HepG2 (cell line): Measurements from ENCODE around the gene IL17RC. TPM values are rescaled to one million over a fixed set of nuclear protein-coding genes. Genes with fewer than 3 reads are reported as not detected.

Experiments used
- ATAC-seq: fragments of 200-7000 bp; cut with Tn5 transposase; 3 replicates; pipeline ENCODE4 v1.9.1; 2020; ENCODE audit warnings: mild to moderate bottlenecking, moderate library complexity
- BruUV-seq: library from RNA; stranded (reverse); fragments of 400-500 nt; replicated peaks from 2 replicates; lab custom pipeline; 2021; lab: Mats Ljungman, UMichigan
- CTCF ChIA-PET: fragments of 300-600 bp; formaldehyde crosslinking; extraction: SDS; loops from one replicate; lab custom pipeline; 2021; ENCODE audit warnings: low total read pairs, inconsistent platforms, low intra/inter-chr PET ratio; lab: Yijun Ruan, JAX
- POLR2A ChIA-PET: fragments of 350-600 bp; sonication (Branson Sonifier 250); formaldehyde crosslinking; loops from one replicate; lab custom pipeline; 2020; ENCODE audit warnings: antibody characterized with exemption, inconsistent platforms; lab: Yijun Ruan, JAX
- DNase-seq: peaks from one replicate; pipeline ENCODE4 v3.0.0-alpha.2; 2015; ENCODE audit warnings: low spot score
- FAIRE-seq: peaks from 3 replicates; lab custom pipeline; 2011; peaks lifted over from hg19 to GRCh38; lab: Jason Lieb, UNC
- H2AFZ ChIP-seq: one replicate; pipeline ENCODE4 v1.6.1; 2011; ENCODE audit warnings: low read length, inconsistent platforms
- H3K27ac ChIP-seq: fragments of 300-600 bp; 3 replicates; pipeline ENCODE4 v1.8.0; 2011; ENCODE audit warnings: mixed run types, mild to moderate bottlenecking, mixed read lengths, low read length, inconsistent platforms; ENCODE audit not compliant: insufficient read depth; ENCODE audit errors: extremely low read length
- H3K27me3 ChIP-seq, 2 experiments: fragments of 200-600 bp in 1 of 2; 2 replicates in 1 of 2; 3 replicates in 1 of 2; pipeline versions ENCODE4 v1.6.0 to v1.8.0; 2011; ENCODE audit warnings: low read length in 2 of 2, mild to moderate bottlenecking in 2 of 2, moderate library complexity in 2 of 2, inconsistent platforms in 1 of 2; ENCODE audit not compliant: insufficient read depth in 2 of 2, control insufficient read depth in 1 of 2
- H3K36me3 ChIP-seq, 2 experiments: fragments of 200-600 bp in 1 of 2; replicated peaks in 1 of 2; 2 replicates in 1 of 2; 3 replicates in 1 of 2; pipeline versions ENCODE4 v1.5.1 to v1.8.0; 2011; ENCODE audit warnings: low read length in 2 of 2, inconsistent platforms in 1 of 2; ENCODE audit not compliant: insufficient read depth in 2 of 2, control insufficient read depth in 1 of 2
- H3K4me1 ChIP-seq: 2 replicates; pipeline ENCODE4 v1.5.1; 2012; ENCODE audit warnings: low read length, inconsistent platforms; ENCODE audit not compliant: insufficient read depth
- H3K4me2 ChIP-seq: 2 replicates; pipeline ENCODE4 v1.6.0; 2011; ENCODE audit warnings: low read depth, low read length, inconsistent platforms
- H3K4me3 ChIP-seq, 3 experiments: fragments of 200-600 bp in 1 of 3; sonication (generic), shearing (Covaris generic) in 1 of 3; replicated peaks in 1 of 3; 2 replicates each; pipeline ENCODE4 v1.5.1; 2011 to 2016; ENCODE audit warnings: low read length in 3 of 3, inconsistent platforms in 2 of 3, low read depth in 2 of 3, mild to moderate bottlenecking in 2 of 3, control low read depth in 1 of 3, mixed read lengths in 1 of 3; ENCODE audit not compliant: insufficient read depth in 1 of 3
- H3K79me2 ChIP-seq: one replicate; pipeline ENCODE4 v1.6.1; 2011; ENCODE audit warnings: low read length, inconsistent platforms; ENCODE audit not compliant: insufficient read depth
- H3K9ac ChIP-seq: 2 replicates; pipeline ENCODE4 v1.6.0; 2011; ENCODE audit warnings: mild to moderate bottlenecking, low read depth, low read length, inconsistent platforms; ENCODE audit not compliant: insufficient read depth
- H3K9me3 ChIP-seq: 2 replicates; pipeline ENCODE4 v1.5.1; 2012; ENCODE audit warnings: mild to moderate bottlenecking, low read length
- H4K20me1 ChIP-seq: 2 replicates; pipeline ENCODE4 v1.6.0; 2011; ENCODE audit warnings: inconsistent platforms, mild to moderate bottlenecking, low read length, moderate library complexity; ENCODE audit not compliant: insufficient read depth
- BRCA1 ChIP-seq: sonication (generic); formaldehyde crosslinking; IDR thresholded peaks from 2 replicates; pipeline ENCODE4 v1.4.0; 2020; ENCODE audit warnings: missing genetic modification reagents
- CTCF ChIP-seq: sonication (generic); formaldehyde crosslinking; IDR thresholded peaks from 2 replicates; pipeline ENCODE4 v1.5.0; 2020; ENCODE audit warnings: mild to moderate bottlenecking, missing genetic modification reagents, moderate library complexity
- FOXA3 ChIP-seq: IDR thresholded peaks from 2 replicates; pipeline ENCODE4 v1.6.1; 2016; ENCODE audit warnings: missing genetic modification reagents, missing compliant biosample characterization
- NCOA1 ChIP-seq: sonication (generic); formaldehyde crosslinking; IDR thresholded peaks from 2 replicates; pipeline ENCODE4 v1.9.0; 2021; ENCODE audit warnings: missing genetic modification reagents
- NR2F6 ChIP-seq, 2 experiments: IDR thresholded peaks; 2 replicates each; pipeline ENCODE4 v1.6.1; 2016; ENCODE audit warnings: antibody characterized with exemption in 1 of 2, mild to moderate bottlenecking in 1 of 2
- RBFOX2 ChIP-seq: fragments of 200-400 bp; formaldehyde crosslinking; IDR thresholded peaks from 2 replicates; pipeline ENCODE4 v1.6.1; 2017; ENCODE audit warnings: low read depth, mild to moderate bottlenecking, low read length
- SNAI1 ChIP-seq: sonication (generic); formaldehyde crosslinking; IDR thresholded peaks from 2 replicates; pipeline ENCODE4 v1.5.0; 2020; ENCODE audit warnings: mild to moderate bottlenecking, missing genetic modification reagents, borderline replicate concordance
- STAG1 ChIP-seq: sonication (generic); formaldehyde crosslinking; IDR thresholded peaks from 2 replicates; pipeline ENCODE4 v1.4.0; 2020; ENCODE audit warnings: missing genetic modification reagents
- TRIM22 ChIP-seq: fragments of 450-650 bp; IDR thresholded peaks from 2 replicates; pipeline ENCODE4 v1.6.1; 2017
- ZNF33B ChIP-seq: sonication (generic); formaldehyde crosslinking; IDR thresholded peaks from 2 replicates; pipeline ENCODE4 v1.5.1; 2020; ENCODE audit warnings: mild to moderate bottlenecking, missing genetic modification reagents
- ZNF563 ChIP-seq: sonication (generic); formaldehyde crosslinking; IDR thresholded peaks from 2 replicates; pipeline ENCODE4 v1.8.0; 2022; ENCODE audit warnings: mild to moderate bottlenecking, moderate library complexity, missing genetic modification reagents
- ZNF792 ChIP-seq: IDR thresholded peaks from 2 replicates; pipeline ENCODE4 v1.6.1; 2016
- WGBS: methylation state at CpG from one replicate; pipeline ENCODE4 v1.1.6; 2017; ENCODE audit warnings: low lambda C conversion rate; 5-methylcytosine and 5-hydroxymethylcytosine counted together
- in situ Hi-C: cut with HindIII; loops from 2 replicates; pipeline ENCODE4 v1.10.0; 2017; ENCODE audit warnings: low pct_unique_long_range_greater_than_20kb; ENCODE audit not compliant: extremely low pct_ligation_motif_present
- intact Hi-C: fragments of 100-400 bp; cut with micrococcal nuclease; formaldehyde crosslinking; loops from one replicate; pipeline ENCODE4 v1.10.0; 2022; ENCODE audit not compliant: unreplicated experiment
- polyA plus RNA-seq, 8 experiments: library from polyadenylated mRNA; depleted of rRNA in 3 of 8; stranded (reverse) in 7 of 8; unstranded in 1 of 8; fragments of >200 nt; fragmentation: Illumina TruSeq in 4 of 8; extraction: Trizol in 4 of 8; gene quantifications; 2 replicates each; pipeline versions ENCODE4 v1.2.1 to v1.2.3, GENCODE V29; 2011 to 2016; ENCODE audit warnings: low read depth in 4 of 8, missing spikeins in 1 of 8, mixed read lengths in 1 of 8; ENCODE audit not compliant: insufficient read depth in 1 of 8
- total RNA-seq, 5 experiments: library from RNA; depleted of rRNA; stranded (reverse); fragments of >200 nt; fragmentation: Illumina TruSeq; extraction: Trizol; gene quantifications; 2 replicates each; pipeline ENCODE4 v1.2.3, GENCODE V29; 2016; ENCODE audit warnings: low read depth in 1 of 5
- TF ChIP-seq, protein P1 (sequence below): sonication (generic); formaldehyde crosslinking; IDR thresholded peaks from 2 replicates; pipeline ENCODE4 v1.4.0; 2020; ENCODE audit warnings: missing genetic modification reagents, borderline replicate concordance
- TF ChIP-seq, protein P2 (sequence below): sonication (generic); formaldehyde crosslinking; IDR thresholded peaks from 2 replicates; pipeline ENCODE4 v1.4.0; 2020; ENCODE audit warnings: missing genetic modification reagents, borderline replicate concordance
- TF ChIP-seq, protein P3 (sequence below): sonication (generic); formaldehyde crosslinking; IDR thresholded peaks from 2 replicates; pipeline ENCODE4 v1.4.0; 2020; ENCODE audit warnings: mild to moderate bottlenecking, missing genetic modification reagents

IL17RC gene
- total and polyA plus RNA-seq, 2 of the 13 experiments (the other 11 are each of a cell fraction or from before 2014, with no cell fraction given) = 20.7 to 24.0 TPM

- Histone ChIP-seq H4K20me1 (no peaks in the 10 kb centered on the region), H3K79me2 (no peaks in the 10 kb centered on the region), H3K27ac (no peak overlapping the region), H3K4me1 (peaks cover 34% of the 10 kb centered on the region), H3K27me3 (no peaks in the 10 kb centered on the region), H3K9ac (no peak overlapping the region), H3K4me3 (no peak overlapping the region), H3K36me3 (no peaks in the 10 kb centered on the region), H2AFZ (no peak overlapping the region), H3K9me3 (no peaks in the 10 kb centered on the region), H3K4me2 (no peak overlapping the region)
- intact Hi-C loops = loop anchor here (5.0 kb wide), 1 partner anchor 40 kb away; the partner anchor contains the start of gene IL17RC
- no TSS peak for BruUV-seq
- FAIRE-seq (no peak), DNase-seq (no peak), ATAC-seq (no peak)
- ChIA-PET POLR2A (interaction anchor here (1.0 to 3.2 kb wide), 2 partner anchors 13 to 40 kb away, joined by 3 to 9 read pairs; partner anchors contain the start of gene IL17RC), CTCF (no interaction called here)
- 93% methylated on average over 7 of the region's 12 CpGs for WGBS
- in situ Hi-C loops = no loop called here
- peak; percentile 28; the same call in 1 of the 2 replicates for TF ChIP-seq STAG1
- no peak for TF ChIP-seq RBFOX2
- peak; percentile 42 for TF ChIP-seq CTCF
- TF ChIP-seq FOXA3 (CRISPR knock-in tag) = no peak
- TF ChIP-seq TRIM22 = no peak
- TF ChIP-seq ZNF792 (CRISPR knock-in tag) = no peak
- TF ChIP-seq, protein P1, sequence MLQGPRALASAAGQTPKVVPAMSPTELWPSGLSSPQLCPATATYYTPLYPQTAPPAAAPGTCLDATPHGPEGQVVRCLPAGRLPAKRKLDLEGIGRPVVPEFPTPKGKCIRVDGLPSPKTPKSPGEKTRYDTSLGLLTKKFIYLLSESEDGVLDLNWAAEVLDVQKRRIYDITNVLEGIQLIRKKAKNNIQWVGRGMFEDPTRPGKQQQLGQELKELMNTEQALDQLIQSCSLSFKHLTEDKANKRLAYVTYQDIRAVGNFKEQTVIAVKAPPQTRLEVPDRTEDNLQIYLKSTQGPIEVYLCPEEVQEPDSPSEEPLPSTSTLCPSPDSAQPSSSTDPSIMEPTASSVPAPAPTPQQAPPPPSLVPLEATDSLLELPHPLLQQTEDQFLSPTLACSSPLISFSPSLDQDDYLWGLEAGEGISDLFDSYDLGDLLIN (CRISPR knock-in tag) = no peak
- no peak for TF ChIP-seq NCOA1
- TF ChIP-seq, protein P2, sequence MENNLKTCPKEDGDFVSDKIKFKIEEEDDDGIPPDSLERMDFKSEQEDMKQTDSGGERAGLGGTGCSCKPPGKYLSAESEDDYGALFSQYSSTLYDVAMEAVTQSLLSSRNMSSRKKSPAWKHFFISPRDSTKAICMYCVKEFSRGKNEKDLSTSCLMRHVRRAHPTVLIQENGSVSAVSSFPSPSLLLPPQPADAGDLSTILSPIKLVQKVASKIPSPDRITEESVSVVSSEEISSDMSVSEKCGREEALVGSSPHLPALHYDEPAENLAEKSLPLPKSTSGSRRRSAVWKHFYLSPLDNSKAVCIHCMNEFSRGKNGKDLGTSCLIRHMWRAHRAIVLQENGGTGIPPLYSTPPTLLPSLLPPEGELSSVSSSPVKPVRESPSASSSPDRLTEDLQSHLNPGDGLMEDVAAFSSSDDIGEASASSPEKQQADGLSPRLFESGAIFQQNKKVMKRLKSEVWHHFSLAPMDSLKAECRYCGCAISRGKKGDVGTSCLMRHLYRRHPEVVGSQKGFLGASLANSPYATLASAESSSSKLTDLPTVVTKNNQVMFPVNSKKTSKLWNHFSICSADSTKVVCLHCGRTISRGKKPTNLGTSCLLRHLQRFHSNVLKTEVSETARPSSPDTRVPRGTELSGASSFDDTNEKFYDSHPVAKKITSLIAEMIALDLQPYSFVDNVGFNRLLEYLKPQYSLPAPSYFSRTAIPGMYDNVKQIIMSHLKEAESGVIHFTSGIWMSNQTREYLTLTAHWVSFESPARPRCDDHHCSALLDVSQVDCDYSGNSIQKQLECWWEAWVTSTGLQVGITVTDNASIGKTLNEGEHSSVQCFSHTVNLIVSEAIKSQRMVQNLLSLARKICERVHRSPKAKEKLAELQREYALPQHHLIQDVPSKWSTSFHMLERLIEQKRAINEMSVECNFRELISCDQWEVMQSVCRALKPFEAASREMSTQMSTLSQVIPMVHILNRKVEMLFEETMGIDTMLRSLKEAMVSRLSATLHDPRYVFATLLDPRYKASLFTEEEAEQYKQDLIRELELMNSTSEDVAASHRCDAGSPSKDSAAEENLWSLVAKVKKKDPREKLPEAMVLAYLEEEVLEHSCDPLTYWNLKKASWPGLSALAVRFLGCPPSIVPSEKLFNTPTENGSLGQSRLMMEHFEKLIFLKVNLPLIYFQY (CRISPR knock-in tag) = no peak
- TF ChIP-seq ZNF563 (CRISPR knock-in tag) = no peak
- TF ChIP-seq BRCA1 (CRISPR knock-in tag) = no peak
- TF ChIP-seq SNAI1 (CRISPR knock-in tag) = no peak
- TF ChIP-seq NR2F6 (IDR thresholded peaks at IDR 0.05) = no peak
- TF ChIP-seq NR2F6 (CRISPR knock-in tag; IDR thresholded peaks at IDR 0.05) = no peak
- no peak for TF ChIP-seq ZNF33B (CRISPR knock-in tag)
- TF ChIP-seq, protein P3, sequence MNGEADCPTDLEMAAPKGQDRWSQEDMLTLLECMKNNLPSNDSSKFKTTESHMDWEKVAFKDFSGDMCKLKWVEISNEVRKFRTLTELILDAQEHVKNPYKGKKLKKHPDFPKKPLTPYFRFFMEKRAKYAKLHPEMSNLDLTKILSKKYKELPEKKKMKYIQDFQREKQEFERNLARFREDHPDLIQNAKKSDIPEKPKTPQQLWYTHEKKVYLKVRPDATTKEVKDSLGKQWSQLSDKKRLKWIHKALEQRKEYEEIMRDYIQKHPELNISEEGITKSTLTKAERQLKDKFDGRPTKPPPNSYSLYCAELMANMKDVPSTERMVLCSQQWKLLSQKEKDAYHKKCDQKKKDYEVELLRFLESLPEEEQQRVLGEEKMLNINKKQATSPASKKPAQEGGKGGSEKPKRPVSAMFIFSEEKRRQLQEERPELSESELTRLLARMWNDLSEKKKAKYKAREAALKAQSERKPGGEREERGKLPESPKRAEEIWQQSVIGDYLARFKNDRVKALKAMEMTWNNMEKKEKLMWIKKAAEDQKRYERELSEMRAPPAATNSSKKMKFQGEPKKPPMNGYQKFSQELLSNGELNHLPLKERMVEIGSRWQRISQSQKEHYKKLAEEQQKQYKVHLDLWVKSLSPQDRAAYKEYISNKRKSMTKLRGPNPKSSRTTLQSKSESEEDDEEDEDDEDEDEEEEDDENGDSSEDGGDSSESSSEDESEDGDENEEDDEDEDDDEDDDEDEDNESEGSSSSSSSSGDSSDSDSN (CRISPR knock-in tag) = no peak
Observed at GRCh38 chr3:9876991-9877390, 39.9 kb upstream of the IL17RC start.
